Eye (tissue), 1 donor: ENCODE data around the gene REEP6.
A peak's percentile ranks its signal among the peaks of the same experiment; 100 is the strongest.
"Not testable (repeated sequence)": the region's sequence is repeated elsewhere in the genome, so short reads cannot be mapped to it uniquely, and the experiment has no call there.

Experiments
- DNase-seq: peaks from one replicate; pipeline ENCODE4 v3.0.0-alpha.2; 2015

Gene REEP6

GRCh38 chr19:1509602-1510441, 18.8 kb downstream of the REEP6 start:
- no peak for DNase-seq

DNA sequence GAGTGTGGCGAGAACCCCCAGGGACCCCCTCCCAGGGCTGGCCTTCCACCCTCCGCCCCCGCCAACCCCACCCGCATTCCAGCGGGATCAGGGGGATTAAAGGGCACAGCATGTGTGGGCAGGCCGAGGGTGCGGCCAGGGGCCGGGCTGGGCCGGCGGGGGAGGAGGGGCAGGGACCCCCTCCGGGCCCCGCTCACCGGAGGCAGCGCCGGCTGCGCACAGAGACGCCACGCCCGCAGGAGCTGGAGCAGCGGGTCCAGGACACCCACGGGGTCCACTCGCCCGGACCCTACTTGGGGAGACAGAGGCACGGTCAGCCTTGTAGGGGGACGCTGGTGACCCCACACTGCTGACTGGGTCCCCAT, 19.4 kb downstream of the REEP6 start:
- DNase-seq: no peak

- DNase-seq: no peak
Measured at GRCh38 chr19:1510807-1511206, 19.8 kb downstream of the REEP6 start.

DNA sequence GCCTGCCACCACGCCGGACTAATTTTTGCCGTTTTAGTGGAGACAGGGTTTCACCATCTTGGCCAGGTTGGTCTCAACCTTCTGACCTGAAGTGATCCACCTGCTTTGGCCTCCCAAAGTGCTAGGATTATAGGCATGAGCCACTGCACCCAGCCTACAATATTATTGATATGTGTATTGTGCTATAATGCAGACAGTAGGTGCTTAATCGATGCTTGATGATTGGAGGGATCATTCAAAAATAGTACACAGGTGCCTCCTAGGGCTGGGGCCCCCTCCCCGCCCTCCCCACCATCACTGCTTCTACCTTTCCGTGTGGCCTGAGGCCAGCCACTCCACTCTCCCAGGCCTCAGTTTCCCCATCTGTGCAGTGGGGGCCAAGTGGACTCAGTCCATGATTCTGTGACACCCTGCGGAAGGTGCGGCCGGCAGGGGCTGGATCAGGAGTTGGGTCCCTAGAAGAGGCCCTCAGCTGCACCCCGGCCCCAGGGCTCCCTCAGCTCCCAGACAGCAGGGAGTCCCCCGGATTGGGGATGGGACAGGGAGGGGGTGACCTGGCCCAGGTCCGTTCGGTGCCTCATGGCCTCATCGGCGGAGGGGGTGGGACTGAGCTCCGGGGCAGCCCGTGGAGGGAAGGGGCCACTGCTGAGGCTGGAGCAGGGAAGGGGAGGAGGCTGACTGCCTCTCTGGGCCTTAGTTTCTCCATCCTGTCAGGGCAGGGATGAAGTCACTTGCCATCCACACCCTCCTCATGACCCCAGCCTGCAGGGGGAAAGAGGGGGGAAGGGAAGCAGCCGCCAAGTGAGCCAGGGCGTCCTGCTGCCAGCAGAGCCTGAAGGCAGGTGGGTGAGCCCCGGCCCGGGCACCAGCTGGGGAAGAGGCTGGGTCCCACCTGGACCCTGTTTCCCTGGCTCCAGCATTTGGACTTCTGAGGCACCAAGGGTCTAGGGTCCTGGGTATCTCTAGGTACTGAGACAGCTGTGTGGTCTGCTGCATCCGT, 20.6 kb downstream of the REEP6 start:
- no peak for DNase-seq

- DNase-seq: peak; percentile 54
Measured at GRCh38 chr19:1512671-1513498, 21.9 kb downstream of the REEP6 start, which contains the start of gene ADAMTSL5. Gene ADAMTSL5 (minus strand): TSS chr19:1513019. CDS start chr19:1510943, 2,076 bp downstream.

DNA sequence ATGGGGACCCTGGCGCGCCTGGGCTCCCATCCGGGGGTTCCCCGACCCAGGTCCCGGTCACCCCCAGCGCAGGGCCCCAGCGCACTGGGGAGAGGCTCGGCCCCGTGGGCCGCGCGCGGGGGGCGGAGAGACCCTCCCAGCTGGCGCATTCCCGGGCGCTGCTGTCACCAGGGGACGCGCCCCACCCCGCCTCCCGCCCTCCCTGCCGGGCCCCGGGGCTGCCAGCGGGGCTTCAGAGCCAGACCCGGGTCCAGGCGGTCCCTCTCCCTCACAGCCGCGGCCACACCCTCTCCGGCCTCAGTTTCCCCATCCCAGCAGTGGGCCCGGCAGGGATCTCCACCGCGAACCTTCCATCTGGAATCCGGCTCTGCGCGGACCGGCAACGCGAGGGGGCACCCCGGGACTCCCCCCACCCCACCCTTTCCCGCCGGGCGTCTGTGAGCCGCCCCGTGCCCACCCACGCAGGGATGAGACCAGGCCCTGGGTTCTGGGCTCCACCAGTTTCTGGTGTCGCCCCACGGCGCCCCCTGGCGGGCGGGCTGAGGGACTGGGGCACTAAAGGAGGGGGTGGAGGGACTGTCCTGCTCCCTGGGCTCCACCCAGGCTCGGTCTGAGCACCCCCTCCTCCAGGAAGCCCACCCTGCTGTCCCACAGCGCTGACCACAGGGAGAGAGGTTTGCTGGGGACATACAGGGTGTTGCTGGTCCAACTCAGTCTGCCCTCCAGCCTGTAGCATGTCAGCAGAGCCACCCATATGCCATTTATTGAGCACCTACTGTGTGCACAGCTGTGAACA, 22.7 kb downstream of the REEP6 start:
- no peak for DNase-seq

GRCh38 chr19:1514295-1514661, 23.3 kb downstream of the REEP6 start:
- no peak for DNase-seq

DNA sequence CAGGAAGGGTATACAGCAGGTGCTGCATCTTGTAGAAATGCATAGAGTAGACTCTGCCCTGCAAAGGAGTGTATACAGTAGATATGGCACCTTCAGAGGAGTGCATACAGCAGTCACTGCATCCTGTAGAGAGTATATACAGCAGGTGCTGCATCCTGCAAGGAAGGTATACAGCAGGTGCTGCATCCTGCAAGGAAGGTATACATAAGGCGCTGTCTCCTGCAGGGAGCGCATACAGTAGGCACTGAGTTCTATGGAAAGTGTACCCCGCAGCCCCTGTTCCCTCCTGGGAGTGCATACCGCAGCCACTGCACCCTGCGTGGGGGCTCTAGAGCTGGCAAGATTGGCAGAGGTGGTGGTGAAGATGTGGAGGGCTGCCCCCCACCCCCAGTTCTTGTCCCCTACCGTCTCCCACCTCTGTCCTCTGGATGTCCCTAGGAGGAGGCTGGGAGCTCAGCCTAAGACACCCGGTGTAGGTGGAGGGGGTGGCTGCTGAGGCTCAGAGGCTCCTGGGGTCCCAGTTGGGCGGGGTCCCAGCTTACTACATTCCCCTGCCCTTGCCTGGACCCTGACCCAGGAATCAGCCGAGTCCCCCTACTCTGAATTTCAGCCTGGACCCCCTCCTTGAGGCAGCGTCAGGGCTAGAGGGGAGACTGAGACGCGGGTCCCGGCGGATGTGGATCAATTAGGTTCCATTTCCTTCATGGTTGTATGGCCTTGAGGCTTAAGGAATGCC, 24.2 kb downstream of the REEP6 start:
- DNase-seq: no peak

GRCh38 chr19:1516395-1516753, 25.4 kb downstream of the REEP6 start:
- DNase-seq: no peak

GRCh38 chr19:1518471-1518870, 27.5 kb downstream of the REEP6 start:
- no peak for DNase-seq

DNA sequence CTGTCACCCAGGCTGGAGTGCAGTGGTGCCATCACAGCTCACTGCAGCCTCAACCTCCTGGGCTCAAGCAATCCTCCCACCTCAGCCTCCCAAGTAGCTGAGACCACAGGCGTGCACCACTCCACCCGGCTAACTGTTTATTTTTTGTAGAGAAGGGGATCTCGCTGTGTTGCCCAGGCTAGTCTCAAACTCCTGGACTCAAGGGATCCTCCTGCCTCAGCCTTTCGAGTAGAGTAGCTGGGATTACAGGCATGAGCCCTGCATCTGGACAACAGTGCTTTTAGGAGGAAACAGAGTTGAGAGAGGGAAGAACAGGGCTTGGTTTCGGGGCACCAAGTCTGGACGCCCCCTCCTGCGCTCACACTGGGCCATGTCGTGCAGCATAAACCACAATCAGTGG, 28.8 kb downstream of the REEP6 start:
- not testable (repeated sequence) for DNase-seq

- no peak for DNase-seq
Measured at GRCh38 chr19:1520203-1520780, 29.3 kb downstream of the REEP6 start.

- DNase-seq: peak; percentile 35
Measured at GRCh38 chr19:1521636-1522035, 30.7 kb downstream of the REEP6 start.

- no peak for DNase-seq
Measured at GRCh38 chr19:1522061-1522460, 31.1 kb downstream of the REEP6 start.

GRCh38 chr19:1522838-1523237, 31.9 kb downstream of the REEP6 start:
- DNase-seq: no peak

DNA sequence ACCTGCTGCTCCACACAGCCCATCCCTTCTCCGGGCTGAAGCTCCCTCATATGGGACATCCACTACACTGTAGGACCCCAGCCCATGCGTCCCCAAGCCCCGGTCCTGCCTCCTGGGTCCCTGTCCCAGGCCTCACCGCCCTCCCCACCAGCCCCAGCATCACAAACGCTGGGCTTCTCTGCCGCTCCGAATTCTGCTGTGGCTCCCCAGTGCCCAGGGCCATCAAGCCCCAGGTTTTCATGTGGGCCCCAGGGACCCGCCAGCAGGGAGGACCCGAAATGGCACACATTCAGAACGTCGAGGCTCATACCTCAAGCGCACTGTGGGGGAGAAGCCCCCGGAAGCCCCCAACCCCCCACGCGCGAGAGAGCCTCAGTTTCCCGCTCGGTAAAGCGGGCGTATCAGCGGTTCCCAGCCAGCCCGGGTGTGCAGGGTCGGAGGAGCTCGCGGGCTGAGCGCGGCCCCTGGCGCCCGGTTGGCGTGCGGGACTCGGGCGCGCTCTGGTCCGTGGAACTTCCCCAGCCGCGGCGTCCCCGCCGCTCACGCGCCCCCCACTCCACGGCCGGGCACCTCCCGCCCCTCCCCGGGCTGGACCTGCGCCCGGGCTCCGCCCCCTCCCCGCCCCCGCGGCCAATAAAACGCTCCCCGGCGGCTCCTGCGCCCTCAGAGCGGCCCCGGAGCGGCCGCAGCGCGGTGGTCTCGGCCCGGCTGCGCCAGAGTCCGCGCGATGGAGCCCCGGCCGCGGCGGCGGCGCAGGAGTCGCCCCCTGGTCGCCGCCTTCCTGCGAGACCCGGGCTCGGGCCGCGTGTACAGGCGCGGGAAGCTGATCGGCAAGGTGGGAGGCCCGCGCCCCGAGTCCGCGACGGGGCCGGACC, 32.7 kb downstream of the REEP6 start, which contains the start of gene PLK5:
Gene PLK5, plus strand, starts transcription at position 666 of the 875 bp plus-strand sequence. CDS start 2,920 bp downstream, outside the sequence.
- no peak for DNase-seq

GRCh38 chr19:1524287-1524971, 33.4 kb downstream of the REEP6 start:
- DNase-seq: peak; percentile 33

DNA sequence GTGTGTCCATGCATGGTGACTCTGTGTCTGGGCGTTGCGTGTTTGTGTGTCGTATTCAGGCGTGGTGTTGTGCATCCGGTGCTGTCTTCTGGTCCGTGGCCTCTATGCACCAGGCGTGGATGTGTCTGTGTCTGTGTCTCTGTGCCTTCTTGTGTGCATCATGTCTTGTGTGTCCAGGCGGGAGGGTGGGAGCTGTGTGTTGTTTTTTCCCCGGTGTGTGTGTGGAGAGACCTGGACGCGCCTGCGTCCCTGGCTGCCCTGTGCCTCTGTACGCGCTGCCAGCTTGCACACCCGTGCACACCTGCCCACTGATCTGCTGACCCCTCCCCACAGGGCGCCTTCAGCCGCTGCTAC, 34.0 kb downstream of the REEP6 start:
- no peak for DNase-seq

DNA sequence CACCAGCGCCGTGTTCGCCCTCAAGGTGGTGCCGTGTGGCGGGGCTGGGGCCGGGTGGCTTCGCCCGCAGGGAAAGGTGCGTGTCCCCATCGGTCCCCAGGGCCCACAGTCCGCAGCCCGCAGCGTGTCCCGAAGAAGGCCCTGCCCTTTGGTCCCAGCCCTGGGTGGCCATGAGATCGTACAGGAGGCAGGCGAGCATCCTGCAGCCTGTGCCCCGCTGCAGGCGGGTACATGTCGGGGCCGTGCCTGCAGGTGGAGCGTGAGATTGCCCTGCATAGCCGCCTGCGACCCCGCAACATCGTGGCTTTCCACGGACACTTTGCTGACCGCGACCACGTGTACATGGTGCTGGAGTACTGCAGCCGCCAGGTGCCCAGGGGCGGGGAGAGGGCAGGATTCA, 34.4 kb downstream of the REEP6 start:
- no peak for DNase-seq
